NCI-H128 (cell line): ENCODE measurements around the gene TTC28.
"Not testable (repeated sequence)": the region's sequence is repeated elsewhere in the genome, so short reads cannot be mapped to it uniquely, and the experiment has no call there.

Experiments used
- DNase-seq: peaks from one replicate; lab custom pipeline; 2025; ENCODE audit not compliant: unreplicated experiment; lab: John Stamatoyannopoulos, UW

TTC28 gene

GRCh38 chr22:28679611-28680287, at the start of gene TTC28:
Gene TTC28, minus strand, starts transcription at chr22:28679840. Its CDS starts 117 bp downstream, at chr22:28679723.
- peak; percentile 22 for DNase-seq

GRCh38 chr22:28728621-28729313, 49.1 kb upstream of the TTC28 start:
- no peak for DNase-seq

DNA sequence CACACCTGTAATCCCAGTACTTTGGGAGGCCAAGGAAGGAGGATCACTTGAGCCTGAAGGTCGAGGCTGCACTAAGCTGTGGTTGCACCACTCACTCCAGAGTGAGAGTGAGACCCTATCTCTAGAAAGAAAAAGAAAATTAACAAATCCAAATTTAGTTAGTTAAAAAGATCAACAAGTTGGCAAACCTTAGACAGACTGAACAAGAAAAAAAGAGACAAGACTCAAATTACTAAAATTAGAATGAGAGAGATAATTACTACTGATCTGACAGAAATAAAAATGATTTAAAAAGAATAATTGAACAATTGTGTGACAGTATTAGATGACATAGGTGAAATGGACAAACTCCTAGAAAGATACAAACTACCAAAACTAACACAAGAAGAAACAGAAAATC, 48.4 kb upstream of the TTC28 start:
- DNase-seq: no peak

DNA sequence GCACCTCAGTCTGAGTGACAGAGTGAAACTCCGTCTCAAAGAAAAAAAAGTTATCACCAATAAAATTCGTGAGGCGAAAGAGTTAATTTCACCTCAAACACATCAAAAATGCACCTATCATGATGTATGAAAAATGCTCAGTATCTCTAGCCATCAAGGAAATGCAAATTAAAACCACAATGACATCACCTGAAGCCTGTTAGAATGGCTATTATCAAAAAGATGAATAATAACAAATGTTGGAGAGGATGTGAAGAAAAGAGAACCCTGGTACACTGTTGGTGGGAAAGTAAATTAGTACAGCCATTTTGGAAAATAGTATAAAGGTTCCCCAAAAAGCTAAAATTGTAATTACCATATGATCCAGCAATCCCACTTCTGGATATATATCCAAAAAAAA, 38.4 kb upstream of the TTC28 start:
- DNase-seq: no peak

DNA sequence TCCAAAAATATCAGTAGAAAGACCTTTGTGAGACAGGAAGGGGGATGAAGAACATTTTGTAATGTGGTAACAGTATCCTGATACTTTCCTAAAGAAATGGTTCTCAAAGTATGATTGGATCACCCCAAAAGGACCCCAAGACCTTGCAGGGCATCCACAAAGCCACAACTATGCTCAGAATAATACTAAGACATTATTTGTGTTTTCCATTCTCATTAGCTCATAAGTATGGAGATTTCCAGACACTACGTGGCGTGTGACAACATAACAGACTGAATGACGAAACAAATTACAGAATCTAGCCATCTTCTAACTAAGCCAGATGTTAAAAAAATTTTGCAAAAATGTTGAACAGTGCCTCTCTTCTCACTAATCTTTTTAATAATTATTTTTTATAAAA, 37.0 kb upstream of the TTC28 start:
- no peak for DNase-seq

- no peak for DNase-seq
Measured at GRCh38 chr22:28715611-28716010, 36.0 kb upstream of the TTC28 start.

- no peak for DNase-seq
Measured at GRCh38 chr22:28714043-28714628, 34.5 kb upstream of the TTC28 start.

DNA sequence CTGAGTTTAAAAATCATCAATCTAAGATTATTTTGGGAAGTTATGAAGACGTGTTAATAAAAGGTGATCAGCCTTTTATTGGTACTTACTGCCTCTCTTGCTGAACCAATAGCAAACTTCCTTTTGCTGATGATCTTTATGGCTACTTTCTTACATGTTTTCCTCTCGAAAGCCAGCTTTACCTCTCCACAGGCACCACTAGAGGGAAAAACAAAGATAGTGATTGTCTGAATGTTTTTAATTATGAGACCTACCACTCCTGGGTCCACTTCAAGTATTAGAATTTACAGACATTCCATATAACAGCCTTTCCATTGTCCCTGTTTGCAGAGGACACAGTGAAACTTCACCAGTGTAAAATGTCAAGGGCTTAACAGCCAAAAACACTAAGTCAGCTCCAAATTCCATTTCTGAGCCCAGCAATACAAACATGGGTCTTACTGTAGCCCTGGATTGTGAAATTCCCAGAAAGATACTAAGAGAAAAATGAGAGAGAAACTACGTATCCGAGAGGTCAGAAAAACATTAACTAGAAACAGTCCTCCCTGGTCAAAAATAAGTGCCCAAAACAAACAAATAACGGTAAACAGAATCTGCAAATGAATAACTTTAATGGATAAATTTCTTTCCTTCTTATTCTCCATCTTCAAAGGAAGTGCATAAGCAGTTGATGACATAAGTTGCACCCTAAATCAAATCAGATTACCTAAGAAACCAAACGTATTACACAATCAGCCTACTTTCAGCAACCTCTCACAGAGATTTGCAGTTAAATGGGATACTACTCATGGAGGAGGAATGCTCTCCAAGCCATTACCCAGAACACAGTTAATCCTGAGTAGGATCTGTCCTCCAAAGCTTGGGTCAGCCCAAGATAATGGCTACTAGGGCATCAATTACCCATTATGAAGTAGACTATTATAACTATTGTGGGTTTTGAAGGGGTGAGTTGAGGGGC, 32.5 kb upstream of the TTC28 start:
- no peak for DNase-seq

- no peak for DNase-seq
Measured at GRCh38 chr22:28711341-28711740, 31.7 kb upstream of the TTC28 start.

DNA sequence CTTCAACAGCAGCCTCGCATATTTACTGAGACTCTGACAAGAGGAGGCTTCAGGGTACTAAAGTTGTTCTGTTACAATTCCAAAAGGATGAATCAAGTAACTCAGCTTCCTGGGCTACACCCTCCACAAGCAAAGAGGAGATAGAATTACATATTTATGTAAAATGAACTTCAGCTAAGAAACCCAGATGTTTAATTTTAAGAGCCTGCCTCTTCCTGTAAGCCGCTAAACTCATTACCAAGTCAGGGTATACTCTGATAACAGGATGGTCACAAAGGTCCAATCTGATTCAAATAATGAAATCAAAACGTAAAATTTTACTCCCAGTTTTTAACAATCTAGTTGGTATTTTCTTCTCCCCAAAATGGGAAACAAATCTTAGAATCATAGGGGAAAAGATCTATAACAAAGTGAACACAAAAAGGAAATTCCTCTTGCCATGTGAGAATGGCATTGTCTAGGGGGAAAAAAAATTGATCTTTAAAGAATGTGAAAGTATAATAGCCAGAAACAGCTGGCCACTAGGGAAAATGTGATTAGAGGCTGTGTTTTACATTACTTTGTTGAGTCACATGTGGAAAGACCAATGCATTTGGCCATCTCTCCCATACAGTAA, 31.0 kb upstream of the TTC28 start:
- DNase-seq: no peak

- no peak for DNase-seq
Measured at GRCh38 chr22:28710107-28710506, 30.5 kb upstream of the TTC28 start.

GRCh38 chr22:28706845-28707244, 27.2 kb upstream of the TTC28 start:
- no peak for DNase-seq

DNA sequence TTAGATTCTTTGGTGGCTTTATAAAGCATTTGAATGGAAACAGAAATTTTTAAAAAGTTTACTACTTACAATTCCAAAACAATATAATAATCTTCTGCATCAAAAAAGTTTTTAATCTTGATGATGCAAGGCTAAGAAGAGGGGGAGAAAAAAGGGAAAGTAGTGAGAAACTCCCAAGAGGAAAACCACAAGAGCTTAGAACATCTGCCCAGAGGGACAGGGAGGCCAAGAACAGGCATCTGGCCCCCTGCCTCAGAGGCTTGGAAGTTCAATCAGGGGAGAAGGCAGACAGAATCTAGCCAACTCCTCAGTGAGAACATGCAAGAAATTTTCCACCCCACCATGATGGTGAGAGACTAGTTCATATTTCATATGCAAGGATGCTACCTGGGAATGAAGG, 23.8 kb upstream of the TTC28 start:
- DNase-seq: no peak

- no peak for DNase-seq
Measured at GRCh38 chr22:28702891-28703290, 23.3 kb upstream of the TTC28 start.

DNA sequence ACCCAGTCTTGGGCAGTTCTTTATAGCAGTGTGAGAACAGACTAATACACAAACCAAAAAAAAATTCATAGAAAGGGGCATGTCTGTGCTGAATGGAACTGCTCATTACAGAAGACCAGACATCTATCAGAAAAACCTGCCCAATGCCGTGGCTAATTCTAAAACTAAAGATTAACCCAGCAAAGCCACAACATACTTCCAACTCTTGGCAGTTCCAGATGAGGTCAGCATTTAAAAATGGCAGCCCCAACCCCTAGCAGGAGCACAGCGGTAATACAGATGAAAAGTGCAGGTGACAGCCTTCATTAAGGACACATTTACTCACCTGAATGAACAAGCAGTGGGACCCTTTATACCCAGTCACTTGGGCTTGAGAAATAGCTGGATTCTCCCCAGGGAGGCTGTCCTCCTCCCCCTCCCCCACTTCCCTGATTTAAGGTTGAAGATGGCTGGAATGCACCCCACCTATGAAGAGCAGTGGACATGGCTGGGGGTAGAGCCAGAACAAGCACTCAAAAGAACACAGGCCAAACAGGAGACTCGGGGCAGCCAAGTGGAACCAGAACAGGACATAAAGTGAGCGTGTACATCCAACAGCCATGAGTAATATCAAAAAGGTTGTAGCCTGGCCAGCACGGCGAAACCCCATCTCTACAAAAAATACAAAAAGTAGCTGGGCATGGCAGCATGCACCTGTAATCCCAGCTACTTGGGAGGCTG, 13.6 kb upstream of the TTC28 start:
- DNase-seq: not testable (repeated sequence)

- DNase-seq: not testable (repeated sequence)
Measured at GRCh38 chr22:28689796-28690195, 10.2 kb upstream of the TTC28 start.

GRCh38 chr22:28682966-28683365, 3.3 kb upstream of the TTC28 start:
- DNase-seq: not testable (repeated sequence)

- not testable (repeated sequence) for DNase-seq
Measured at GRCh38 chr22:28680813-28681490, 1.3 kb upstream of the TTC28 start.

GRCh38 chr22:28678778-28679610, 646 bp downstream of the TTC28 start:
- DNase-seq: not testable (repeated sequence)
